Muscle layer of duodenum (tissue), 2 donors: ENCODE measurements around the gene DSCAM.
"Not testable (repeated sequence)": the region's sequence is repeated elsewhere in the genome, so short reads cannot be mapped to it uniquely, and the experiment has no call there.

Experiments
- H3K27ac ChIP-seq: one replicate; pipeline ENCODE4 v1.7.0; 2013; ENCODE audit warnings: mild to moderate bottlenecking, low read length
- H3K27me3 ChIP-seq: one replicate; pipeline ENCODE4 v1.7.0; 2013; ENCODE audit warnings: low read depth, mild to moderate bottlenecking, control low read depth, low read length
- H3K36me3 ChIP-seq, 2 donors: one replicate each; pipeline ENCODE4 v1.7.0; 2013; ENCODE audit warnings: low read length in 2 of 2, control low read depth in 1 of 2, mild to moderate bottlenecking in 1 of 2; ENCODE audit not compliant: insufficient read depth in 2 of 2, control insufficient read depth in 1 of 2
- H3K4me1 ChIP-seq, 2 donors: one replicate each; pipeline ENCODE4 v1.7.0; 2013; ENCODE audit warnings: low read length in 2 of 2, mild to moderate bottlenecking in 2 of 2, control low read depth in 1 of 2, moderate library complexity in 1 of 2; ENCODE audit not compliant: insufficient read depth in 2 of 2, control insufficient read depth in 1 of 2
- H3K4me3 ChIP-seq, 2 donors: one replicate each; pipeline ENCODE4 v1.7.0; 2013; ENCODE audit warnings: low read length in 2 of 2, low read depth in 1 of 2, mild to moderate bottlenecking in 1 of 2
- H3K9me3 ChIP-seq, 2 donors: one replicate each; pipeline ENCODE4 v1.7.0; 2013; ENCODE audit warnings: low read length in 2 of 2, control low read depth in 1 of 2, mild to moderate bottlenecking in 1 of 2; ENCODE audit not compliant: control insufficient read depth in 1 of 2
- donor health status: healthy.

DSCAM gene

DNA sequence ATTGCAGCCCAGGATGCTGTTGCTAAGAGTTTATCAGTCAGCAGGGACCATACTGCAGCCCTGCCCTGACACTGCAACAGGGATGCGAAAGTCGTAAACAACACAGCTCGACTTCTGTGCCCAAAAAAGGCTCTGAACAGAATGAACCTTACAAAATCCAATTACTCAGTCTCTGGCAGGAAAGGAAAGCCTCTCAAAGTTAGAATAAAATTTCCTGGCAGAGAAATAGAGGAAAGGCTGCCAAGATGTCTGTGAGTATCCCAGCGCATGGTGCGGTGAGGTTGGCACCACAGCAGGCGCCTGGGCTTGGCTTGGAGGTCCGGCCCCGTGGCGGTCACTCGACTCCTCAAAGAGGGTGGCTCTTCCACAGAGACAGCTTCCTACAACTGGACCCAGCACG is 794.0 kb downstream of the DSCAM start:
- Histone ChIP-seq H3K27ac (peak overlapping the region; percentile 82), H3K4me1 (peaks cover 0 to 16% of the 10 kb centered on the region in 2 donors), H3K36me3 (no peaks in the 10 kb centered on the region), H3K9me3 (no peaks in the 10 kb centered on the region), H3K4me3 (no peak overlapping the region), H3K27me3 (no peaks in the 10 kb centered on the region)

DNA sequence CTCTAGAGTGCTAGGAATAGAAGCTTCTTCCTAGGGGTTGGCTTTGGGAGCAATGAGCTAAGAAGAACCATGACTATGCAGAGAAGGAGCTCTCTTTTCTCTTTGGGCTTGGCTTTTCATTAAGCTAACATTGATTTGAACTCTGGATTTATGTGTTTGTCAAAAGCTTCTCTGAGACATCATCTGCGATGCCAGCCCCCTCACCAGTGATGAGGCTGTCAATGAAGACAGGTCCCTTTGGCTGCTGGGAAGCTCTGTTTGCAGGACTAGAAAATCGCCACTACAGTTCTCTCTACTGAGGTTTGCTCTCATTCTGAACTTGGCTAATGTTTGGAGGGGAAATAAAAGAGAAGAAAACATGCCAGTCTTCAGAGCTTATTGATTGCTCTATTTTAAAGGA is 794.7 kb downstream of the DSCAM start:
- H3K27me3 ChIP-seq = no peaks in the 10 kb centered on the region
- H3K9me3 ChIP-seq = no peaks in the 10 kb centered on the region
- H3K4me1 ChIP-seq = peaks cover 0 to 16% of the 10 kb centered on the region in 2 donors
- peak overlapping the region; percentile 82 for H3K27ac ChIP-seq
- no peaks in the 10 kb centered on the region for H3K36me3 ChIP-seq
- H3K4me3 ChIP-seq = no peak overlapping the region

DNA sequence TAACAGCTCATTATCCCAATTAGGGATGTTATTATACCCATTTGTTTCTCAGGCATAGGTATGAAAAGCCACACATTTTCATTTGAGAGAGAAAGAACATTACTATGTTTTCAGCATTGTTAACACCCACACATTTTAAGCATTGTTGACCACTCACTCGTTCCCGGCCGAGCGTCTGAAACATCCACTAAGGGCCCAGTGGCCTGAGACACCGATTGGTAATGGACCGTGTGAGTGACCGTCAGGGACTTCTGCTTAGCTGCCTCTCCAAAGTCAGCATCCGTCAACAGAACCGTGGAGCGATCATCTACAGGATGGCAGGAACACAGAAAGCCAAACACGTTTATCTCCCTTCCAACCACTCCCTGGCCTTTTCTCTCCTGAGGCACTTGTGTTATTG is 795.2 kb downstream of the DSCAM start:
- Histone ChIP-seq H3K4me1 (peaks cover 0 to 16% of the 10 kb centered on the region in 2 donors), H3K27ac (peak overlapping the region; percentile 82), H3K36me3 (no peaks in the 10 kb centered on the region)

DNA sequence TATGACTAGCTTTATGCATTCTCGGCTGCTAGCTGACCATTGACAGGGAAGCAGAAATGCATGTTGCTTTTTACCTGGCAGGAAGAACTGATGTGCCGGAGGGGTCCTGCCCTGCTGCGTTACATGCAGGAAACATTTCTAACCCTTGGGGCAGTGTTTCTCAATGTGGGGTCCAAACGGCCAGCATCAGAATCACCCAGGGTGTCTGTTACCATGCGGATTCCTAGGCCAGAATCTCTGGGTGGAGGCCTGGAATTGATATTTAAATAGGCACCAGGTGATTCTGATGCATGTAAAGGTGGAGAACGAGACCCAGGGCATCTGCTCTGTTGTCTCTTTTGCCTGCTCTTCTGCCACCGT is 797.0 kb downstream of the DSCAM start:
- Histone ChIP-seq H3K36me3 (no peaks in the 10 kb centered on the region), H3K27ac (peak overlapping the region; percentile 71)

More for the DNA sequence above, 795.2 kb downstream of the DSCAM start:
- no peaks in the 10 kb centered on the region for H3K9me3 ChIP-seq
- H3K27me3 ChIP-seq = no peaks in the 10 kb centered on the region
- no peak overlapping the region for H3K4me3 ChIP-seq

GRCh38 chr21:40049031-40049930 is 797.7 kb downstream of the DSCAM start:
- Histone ChIP-seq H3K36me3 (no peaks in the 10 kb centered on the region), H3K27me3 (no peaks in the 10 kb centered on the region), H3K4me3 (no peak overlapping the region), H3K9me3 (no peaks in the 10 kb centered on the region), H3K27ac (peak overlapping the region; percentile 71), H3K4me1 (peaks cover 0 to 16% of the 10 kb centered on the region in 2 donors)

More for the DNA sequence above, 797.0 kb downstream of the DSCAM start:
- Histone ChIP-seq H3K4me3 (no peak overlapping the region), H3K9me3 (no peaks in the 10 kb centered on the region), H3K4me1 (peaks cover 0 to 16% of the 10 kb centered on the region in 2 donors), H3K27me3 (no peaks in the 10 kb centered on the region)

- peaks cover 0 to 16% of the 10 kb centered on the region in 2 donors for H3K4me1 ChIP-seq
- no peaks in the 10 kb centered on the region for H3K36me3 ChIP-seq
- no peaks in the 10 kb centered on the region for H3K9me3 ChIP-seq
- no peak overlapping the region for H3K4me3 ChIP-seq
- peak overlapping the region; percentile 71 for H3K27ac ChIP-seq
- H3K27me3 ChIP-seq = no peaks in the 10 kb centered on the region
These were observed 798.8 kb downstream of the DSCAM start for GRCh38 chr21:40047993-40048730.

DNA sequence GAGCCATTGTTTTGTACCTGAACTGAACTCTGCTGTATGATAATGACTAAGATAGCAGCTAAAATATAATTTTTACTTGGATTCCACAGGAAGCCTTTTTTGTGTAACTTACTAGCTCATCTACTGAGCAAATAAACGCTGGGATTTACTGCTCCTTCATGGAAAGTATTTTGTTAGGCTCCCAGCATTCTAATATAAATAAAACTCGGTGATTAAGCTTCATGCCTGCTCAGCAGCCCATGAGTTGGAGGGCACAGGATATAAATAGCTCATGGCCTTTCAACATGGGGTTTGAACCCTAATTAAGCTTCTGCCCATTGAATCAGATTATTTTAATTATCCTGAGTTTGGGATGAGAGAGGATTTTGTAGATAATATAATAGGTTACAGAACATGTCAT is 799.7 kb downstream of the DSCAM start:
- H3K27ac ChIP-seq = peak overlapping the region; percentile 71
- no peak overlapping the region for H3K4me3 ChIP-seq
- no peaks in the 10 kb centered on the region for H3K36me3 ChIP-seq
- H3K9me3 ChIP-seq = no peaks in the 10 kb centered on the region
- no peaks in the 10 kb centered on the region for H3K27me3 ChIP-seq
- H3K4me1 ChIP-seq = peaks cover 0 to 16% of the 10 kb centered on the region in 2 donors

- H3K36me3 ChIP-seq = no peaks in the 10 kb centered on the region
- H3K4me3 ChIP-seq = no peak overlapping the region
- H3K27me3 ChIP-seq = no peaks in the 10 kb centered on the region
- no peak overlapping the region for H3K27ac ChIP-seq
- H3K9me3 ChIP-seq = no peaks in the 10 kb centered on the region
- peaks cover 0 to 8% of the 10 kb centered on the region in 2 donors for H3K4me1 ChIP-seq
These were observed 803.1 kb downstream of the DSCAM start for GRCh38 chr21:40043866-40044265.

GRCh38 chr21:40043423-40043822 is 803.5 kb downstream of the DSCAM start:
- Histone ChIP-seq H3K36me3 (no peaks in the 10 kb centered on the region), H3K4me3 (no peak overlapping the region), H3K27me3 (no peaks in the 10 kb centered on the region), H3K9me3 (no peaks in the 10 kb centered on the region), H3K27ac (no peak overlapping the region), H3K4me1 (peaks cover 0 to 3% of the 10 kb centered on the region in 2 donors)

DNA sequence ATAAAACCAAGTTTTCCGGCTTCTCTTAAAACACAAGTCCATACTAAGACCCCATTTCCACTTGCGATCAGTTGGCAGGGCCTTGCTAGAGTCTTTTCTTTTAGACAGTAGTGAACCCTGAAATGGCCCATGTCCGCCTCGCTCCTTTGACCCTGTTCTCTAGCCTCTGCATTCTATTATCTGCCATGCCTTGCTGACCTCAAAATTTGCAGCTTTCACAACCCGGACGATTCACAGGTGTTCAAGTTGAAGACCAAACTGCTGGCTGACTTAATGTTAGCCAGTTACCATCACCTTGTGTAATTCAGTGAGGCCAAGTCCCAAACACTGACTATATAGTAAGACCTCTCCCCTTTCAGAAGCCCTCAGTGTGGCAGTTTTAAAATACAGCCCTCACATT is 805.5 kb downstream of the DSCAM start:
- Histone ChIP-seq H3K4me3 (no peak overlapping the region), H3K9me3 (no peaks in the 10 kb centered on the region), H3K36me3 (no peaks in the 10 kb centered on the region), H3K27me3 (no peaks in the 10 kb centered on the region), H3K4me1 (no peaks in the 10 kb centered on the region), H3K27ac (no peak overlapping the region)

DNA sequence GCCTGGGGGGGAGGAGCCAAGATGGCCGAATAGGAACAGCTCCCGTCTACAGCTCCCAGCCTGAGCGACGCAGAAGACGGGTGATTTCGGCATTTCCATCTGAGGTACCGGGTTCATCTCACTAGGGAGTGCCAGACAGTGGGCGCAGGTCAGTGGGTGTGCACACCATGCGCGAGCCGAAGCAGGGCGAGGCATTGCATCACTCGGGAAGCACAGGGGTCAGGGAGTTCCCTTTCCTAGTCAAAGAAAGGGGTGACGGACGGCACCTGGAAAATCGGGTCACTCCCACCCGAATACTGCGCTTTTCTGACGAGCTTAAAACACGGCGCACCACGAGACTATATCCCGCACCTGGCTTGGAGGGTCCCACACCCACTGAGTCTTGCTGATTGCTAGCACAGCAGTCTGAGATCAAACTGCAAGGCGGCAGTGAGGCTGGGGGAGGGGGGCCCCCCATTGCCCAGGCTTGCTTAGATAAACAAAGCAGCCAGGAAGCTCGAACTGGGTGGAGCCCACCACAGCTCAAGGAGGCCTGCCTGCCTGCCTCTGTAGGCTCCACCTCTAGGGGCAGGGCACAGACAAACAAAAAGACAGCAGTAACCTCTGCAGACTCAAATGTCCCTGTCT is 813.7 kb downstream of the DSCAM start:
- not testable (repeated sequence) for H3K36me3 ChIP-seq, H3K27ac ChIP-seq, H3K4me3 ChIP-seq, H3K27me3 ChIP-seq, H3K4me1 ChIP-seq, H3K9me3 ChIP-seq
